Dermis blood vessel endothelial cell (primary cell): ENCODE results near the gene USF1. TPM values are rescaled to one million over a fixed set of nuclear protein-coding genes. Genes with fewer than 3 reads are reported as not detected.
"Not testable (repeated sequence)": the region's sequence is repeated elsewhere in the genome, so short reads cannot be mapped to it uniquely, and the experiment has no call there.

Experiments used
- DNase-seq: peaks from one replicate; pipeline ENCODE4 v3.0.0; 2010
- total RNA-seq: library from RNA; depleted of rRNA; stranded (reverse); fragments of >200 nt; gene quantifications from 2 replicates; pipeline ENCODE4 v1.2.3, GENCODE V29; 2014

USF1 gene
- total RNA-seq, 1 donor from 2014 or later = 125 TPM

DNA sequence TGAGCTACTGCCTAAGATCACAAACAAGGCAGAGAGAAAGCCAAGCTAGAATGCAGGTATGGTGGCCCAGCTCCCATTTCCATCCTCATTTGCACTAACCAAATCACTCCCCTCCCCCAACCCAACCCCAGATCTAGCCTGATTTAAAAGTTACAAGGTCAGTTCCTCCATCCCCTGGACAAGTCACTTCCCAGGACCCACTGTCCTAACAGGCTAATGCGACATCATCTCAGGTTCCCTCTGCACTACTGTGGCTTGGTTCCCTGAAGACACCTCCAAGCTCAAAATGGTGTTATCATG is 27.2 kb downstream of the USF1 start:
- DNase-seq = no peak

DNA sequence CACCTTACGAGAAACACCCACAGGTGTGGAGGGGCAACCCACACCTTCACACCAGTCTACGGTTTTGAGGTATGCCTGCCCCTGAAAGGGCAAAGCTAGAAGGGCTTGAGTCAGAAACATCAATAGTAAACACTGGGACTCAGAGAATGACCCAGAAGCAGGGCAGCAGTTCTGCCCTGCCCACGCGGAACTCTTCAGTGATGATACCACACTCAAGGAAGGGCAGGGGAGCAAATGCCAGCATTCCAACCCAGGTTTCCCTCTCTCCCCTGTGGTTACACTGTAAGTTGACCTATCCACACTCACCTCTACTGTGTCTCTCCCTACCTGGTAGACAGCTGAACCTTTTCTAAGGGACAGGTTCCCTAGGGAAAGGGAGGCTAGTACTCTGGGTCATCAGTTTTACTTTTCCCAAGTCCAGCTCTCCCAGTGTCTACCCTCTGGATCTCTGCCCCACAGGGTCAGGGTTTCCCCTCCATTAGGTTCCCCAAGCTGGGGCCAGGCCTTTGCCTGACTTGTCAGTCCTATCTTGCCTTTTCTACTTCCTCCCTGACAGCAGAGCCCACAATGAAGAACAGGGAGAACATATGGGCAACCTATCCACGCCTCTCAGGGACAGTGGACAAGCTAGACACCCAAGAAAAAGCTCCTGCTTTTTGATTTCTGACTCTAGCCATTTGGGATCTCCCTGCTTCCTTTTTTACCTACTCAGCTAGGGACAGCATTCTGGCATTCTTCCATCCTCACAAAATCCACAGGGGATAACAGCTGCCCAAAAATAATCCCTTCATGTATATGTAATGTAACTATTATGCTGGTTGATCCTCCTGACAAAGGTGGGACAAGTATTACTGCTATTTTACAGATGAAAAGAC is 27.8 kb downstream of the USF1 start:
- no peak for DNase-seq

DNA sequence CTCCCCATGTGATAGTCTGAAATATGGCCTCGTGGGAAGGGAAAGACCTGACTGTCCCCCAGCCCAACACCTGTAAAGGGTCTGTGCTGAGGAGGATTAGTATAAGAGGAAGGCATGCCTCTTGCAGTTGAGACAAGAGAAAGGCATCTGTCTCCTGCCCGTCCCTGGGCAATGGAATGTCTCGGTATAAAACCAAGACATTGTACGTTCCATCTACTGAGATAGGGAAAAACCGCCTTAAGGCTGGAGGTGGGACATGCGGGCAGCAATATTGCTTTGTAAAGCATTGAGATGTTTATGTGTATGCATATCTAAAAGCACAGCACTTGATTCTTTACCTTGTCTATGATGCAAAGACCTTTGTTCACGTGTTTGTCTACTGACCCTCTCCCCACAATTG is 28.6 kb downstream of the USF1 start:
- not testable (repeated sequence) for DNase-seq

DNA sequence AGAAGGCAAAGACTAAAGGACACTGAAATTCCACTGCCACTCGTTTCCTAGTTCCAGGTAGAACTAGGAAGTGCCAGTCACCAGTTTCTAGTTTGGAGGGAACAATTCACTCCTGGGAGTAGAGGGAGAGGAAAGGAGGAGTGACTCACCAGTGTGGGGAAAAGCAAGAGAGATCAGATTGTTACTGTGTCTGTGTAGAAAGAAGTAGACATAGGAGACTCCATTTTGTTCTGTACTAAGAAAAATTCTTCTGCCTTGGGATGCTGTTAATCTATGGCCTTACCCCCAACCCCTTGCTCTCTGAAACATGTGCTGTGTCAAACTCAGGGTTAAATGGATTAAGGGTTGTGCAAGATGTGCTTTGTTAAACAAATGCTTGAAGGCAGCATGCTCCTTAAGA is 29.1 kb downstream of the USF1 start:
- peak; percentile 63 for DNase-seq

DNA sequence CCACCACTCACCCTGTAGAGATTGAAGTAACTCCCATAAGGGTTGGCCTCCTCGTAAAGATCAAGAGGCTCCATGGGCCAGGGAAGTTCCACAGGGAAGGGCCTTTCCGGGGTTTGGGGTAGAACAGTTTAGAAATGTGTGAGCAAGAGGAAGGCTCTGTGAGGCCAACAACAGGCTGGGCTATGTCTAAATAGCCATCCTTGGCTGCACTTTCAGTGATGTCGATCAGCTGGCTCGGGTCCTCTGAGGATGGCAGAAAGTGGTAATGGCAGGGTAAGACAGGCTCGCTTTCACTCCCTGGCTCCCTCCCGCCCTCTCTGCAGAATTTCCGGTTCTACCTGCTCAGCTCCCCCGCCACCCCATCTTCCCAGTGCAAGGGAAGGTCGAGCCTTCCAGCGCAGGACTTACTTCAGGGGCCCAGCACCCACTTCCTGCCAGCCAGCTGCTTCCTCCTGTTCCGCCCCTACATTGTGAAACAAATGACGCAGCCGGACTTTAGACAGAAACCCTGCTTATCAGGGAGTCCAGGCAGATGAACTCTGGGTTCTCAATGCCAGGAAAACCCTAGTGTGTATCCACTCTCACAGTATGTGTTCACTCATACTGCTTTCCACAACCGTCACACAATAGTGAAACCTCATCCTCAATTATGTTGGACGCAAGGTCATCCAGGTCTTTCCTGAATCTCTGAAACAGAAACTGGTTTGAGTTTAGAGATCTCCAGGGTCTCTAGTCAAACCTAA is 32.1 kb downstream of the USF1 start:
- peak; percentile 100 for DNase-seq

DNA sequence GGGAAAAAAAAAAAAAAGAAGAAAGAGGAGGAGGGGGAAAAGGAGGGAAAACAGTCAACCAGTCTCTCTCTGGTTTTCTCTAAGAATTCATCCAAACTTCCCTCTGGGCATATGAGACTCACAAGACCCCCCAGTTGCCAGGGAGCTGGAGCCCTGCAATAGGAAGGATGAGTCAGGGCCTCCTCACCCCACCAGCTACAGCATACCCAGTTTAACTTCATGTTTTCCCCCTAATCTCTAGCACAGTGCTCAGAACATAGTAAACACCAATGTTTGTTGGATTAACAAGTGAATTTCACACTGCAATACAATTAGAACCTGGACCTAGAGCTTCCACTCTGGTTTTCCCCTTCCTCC is 32.7 kb downstream of the USF1 start:
- DNase-seq = peak; percentile 71

DNA sequence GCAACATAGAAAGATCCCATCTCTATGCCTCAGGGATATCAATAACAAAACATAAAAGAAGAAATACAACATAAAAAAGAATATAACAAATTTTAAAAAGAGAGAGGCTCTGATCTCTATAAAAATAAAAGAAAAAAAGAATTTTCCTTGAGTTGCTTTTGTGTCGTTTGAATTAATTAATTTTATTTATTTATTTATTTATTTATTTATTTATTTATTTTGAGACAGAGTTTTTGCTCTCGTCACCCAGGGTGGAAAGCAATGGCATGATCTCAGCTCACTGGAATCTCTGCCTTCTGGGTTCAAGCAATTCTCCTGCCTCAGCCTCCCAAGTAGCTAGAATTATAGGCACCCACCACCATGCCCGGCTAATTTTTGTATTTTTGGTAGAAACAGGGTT is 33.4 kb downstream of the USF1 start:
- no peak for DNase-seq

DNA sequence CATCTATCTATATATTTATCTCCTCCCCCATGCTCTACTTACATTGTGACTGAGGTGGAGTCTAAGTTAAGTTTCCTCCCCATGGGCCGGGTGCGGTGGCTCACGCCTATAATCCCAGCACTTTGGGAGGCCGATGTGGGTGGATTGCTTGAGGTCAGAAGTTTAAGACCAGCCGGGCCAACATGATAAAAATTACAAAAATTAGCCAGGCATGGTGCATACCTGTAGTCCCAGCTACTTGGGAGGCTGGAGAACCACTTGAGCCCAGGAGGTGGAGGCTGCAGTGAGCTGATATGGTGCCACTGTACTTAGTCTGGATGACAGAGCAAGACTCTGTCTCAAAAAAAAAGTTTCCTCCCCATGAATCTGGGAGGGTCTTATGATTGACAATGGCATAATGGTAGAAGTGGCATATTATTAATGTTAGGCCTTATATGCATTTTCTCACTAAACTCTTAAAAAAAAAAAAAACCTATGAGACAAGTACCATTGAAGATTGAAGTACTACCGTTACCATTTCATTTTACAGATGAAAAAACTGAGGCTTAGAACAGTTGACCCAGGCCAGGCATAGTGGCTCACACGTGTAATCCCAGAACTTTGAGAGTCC is 36.1 kb downstream of the USF1 start:
- no peak for DNase-seq

DNA sequence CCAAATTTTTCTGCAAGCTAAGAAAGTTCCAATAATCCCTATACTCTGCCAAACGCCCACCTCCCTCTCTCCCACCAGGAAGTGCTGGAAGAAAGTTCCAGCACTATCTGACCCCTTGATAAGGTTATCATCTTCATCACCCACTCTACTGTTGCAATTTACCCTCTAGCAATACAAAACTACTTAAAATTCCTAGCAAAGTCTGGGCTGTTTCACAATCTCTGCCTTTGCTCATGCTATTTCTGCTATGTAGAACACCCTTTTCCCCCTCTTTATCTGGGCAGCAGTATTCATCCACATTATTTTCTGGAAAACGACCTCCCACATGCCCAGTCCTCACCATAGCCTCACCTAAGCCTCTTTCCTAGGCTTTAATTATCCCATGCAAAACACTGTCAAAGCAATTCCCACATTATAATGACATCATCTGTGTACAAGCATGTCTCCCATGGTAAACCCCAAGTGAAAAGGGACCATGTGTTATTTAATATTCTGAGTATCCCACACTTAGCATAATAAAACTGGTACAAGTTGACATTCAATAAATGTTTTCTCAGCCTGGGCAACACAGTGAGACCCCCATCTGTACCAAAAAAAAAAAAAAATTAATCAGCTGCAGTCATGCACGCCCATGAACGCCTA is 36.8 kb downstream of the USF1 start:
- DNase-seq = no peak

DNA sequence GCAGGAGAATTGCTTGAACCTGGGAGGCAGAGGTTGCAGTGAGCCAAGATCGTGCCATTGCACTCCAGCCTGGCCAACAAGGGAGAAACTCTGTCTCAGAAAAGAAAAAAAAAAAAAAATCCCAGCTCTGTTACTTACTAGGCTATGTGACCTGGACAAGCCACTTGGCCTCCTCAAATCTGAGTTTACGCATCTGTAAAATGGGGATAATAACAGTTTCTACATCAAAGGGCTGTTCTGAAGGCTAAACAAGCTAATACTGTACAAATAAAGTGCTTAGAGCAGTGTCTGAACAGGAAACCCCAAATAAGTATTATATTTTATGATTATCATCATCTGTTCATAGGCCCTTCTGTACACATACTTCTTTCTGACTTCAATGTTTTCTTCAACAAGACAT is 38.4 kb downstream of the USF1 start:
- DNase-seq = no peak

DNA sequence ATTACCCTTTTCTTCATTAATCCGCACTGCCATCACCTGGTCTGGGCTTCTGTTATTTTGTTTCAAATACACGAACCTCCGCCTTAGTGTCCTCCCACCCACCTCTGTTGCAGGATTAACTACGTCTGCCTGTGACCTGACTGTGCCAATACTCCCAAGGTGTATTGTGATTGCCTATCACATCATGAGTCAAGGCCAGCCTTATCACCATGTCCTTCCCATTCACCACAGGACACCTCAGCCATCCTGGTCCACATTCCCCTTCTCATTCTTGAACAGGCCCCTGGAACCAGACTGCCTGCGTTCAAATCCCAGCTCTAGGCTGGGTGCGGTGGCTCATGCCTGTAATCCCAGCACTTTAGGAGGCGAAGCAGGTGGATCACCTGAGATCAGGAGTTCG is 39.2 kb downstream of the USF1 start:
- no peak for DNase-seq

DNA sequence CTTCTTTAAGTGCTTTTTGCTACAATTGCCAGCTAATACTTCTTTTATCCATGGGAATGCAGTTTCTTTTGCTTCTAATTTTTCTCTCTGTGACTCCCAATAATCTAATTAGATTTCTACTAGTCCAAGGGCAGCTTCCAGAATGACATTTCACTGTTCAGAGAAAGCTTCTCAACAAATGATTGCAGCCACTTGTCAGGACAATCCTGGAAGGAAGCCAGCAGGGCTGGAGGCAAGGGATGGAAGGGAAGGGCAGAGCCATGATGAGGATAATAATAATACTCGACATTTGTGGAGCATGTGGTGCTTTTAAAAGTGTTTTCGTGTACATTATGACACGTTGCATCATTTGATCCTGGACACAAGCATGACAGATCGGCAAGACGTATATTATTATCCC is 44.3 kb downstream of the USF1 start:
- peak; percentile 45 for DNase-seq

DNA sequence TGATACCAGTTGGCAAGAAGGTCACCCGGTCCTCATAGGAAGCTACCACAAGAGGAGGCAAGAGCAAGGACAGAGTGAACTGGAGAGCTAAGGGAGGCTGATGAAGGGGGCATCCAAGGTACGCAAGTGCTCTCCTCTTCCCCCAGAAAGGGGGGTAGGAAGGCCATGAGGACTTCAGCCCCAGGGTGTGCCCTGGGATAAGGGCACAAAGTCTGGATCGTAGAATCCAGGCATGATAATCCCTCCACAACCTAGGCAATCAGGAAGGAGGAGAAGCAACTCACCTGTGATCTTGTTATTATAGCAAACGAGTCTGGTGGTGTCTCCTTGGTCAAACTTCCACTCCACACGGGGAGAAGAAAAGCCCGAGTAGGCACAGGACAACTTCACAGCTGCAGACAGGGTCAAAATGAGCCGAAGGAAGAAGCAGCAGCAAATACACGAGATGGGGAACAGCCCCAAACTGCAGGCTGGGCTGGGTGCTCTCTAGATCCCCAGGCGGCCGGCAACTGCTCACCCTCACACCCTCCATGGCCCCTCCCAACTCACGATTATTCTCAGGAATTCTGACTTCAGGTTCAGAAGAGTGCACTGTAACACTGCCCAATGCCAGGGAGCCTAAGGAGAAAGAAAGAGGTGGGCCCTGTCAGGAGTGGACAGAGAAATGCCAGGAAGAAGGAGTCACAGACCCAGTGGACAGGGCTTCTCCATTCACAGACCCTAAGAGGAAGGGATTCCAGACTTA is 44.9 kb downstream of the USF1 start:
- DNase-seq = no peak

DNA sequence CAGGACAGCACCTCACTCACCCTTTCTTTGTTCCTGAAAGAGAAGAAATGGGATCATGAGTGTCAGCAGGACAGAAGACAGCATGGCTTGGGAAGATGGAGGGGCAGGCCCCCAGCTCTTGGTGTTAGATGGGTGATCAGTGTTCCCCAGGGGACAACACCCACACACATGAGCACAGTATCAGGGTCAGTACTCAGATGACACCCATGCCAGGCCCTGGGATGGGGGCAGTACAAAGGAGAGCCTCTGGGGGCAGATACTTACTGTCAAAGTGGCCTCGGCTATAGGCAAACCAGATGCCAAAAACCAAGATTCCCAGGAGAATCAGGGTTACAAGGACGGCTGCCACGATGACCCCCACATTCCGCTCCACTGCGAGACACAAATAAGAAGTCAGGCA is 46.4 kb downstream of the USF1 start:
- DNase-seq = no peak

DNA sequence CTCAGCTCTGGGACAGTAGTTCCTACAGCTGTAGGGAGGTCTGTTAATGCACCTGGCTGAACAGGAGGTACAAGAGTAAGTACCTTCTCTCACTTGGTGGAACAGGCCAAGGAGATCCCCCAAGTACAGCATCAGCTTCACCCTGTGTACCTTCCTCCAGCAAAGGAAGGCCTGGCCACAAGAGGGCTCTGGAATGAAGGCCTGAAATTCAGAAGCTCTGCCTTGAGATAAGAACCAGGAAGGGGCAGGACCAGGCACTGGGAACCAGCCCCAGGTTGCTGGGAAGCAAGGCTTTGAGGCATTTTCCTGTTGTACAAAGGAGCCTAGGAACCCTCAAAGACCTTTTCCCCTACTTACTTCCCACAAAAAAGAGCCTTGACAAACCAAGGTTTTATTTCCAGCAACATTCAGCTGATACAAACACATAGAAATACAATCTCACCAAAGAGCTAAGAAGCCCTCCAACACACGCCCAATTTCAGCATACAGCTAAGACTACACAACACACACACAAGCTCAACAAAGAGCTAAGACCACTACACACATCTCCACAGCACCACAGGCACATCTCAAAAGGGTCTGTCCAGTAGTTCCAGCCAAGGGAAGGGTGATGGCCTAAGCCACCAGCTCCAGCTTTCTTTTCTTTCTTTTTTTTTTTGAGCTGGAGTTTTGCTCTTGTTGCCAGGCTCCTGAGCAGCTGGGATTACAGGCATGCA is 48.3 kb downstream of the USF1 start:
- DNase-seq = peak; percentile 92

DNA sequence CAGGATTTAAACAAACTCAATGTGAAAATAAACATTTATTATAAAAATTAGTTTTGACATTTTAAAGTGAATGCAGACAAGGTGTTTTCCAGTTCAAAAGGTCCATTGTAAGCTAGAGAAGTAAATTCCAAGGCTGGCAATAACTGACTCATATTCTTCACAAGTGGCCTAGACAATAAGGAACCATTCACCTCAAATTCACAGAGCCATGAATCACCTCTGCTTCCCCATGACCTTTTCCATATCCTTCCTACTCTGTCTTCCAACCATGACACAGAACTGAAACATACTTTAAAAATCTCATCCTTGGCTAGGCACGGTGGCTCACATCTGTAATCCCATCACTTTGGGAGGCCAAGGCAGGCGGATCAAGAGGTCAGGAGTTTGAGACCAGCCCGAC is 49.6 kb downstream of the USF1 start:
- DNase-seq = peak; percentile 91

DNA sequence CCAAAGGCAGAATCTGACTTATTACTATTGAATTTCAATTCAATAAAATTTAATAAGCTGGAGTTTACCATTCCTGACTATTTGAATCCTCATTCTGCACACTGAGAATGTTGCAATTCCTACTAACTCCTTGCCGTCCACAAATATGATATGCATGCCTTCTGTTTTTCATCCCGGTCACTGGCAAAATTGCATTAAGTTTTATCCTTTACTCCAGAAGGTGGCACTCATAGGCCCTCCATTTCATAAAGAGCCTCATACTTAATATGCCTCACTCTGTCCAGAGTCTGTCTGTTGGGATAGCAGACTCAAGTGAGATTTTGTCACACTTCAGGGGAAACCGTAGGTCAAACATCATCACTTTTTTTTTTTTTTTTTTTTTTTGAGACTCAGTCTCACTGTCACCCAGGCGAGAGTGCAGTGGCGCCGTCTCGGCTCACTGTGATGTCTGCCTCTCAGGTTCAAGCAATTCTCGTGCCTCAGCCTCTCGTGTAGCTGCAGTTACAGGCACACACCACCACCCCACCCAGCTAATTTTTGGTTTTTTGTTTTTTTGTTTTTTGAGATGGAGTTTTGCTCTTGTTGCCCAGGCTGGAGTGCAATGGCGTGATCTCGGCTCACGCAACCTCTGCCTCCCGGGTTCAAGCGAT is 52.1 kb downstream of the USF1 start:
- peak; percentile 64 for DNase-seq

DNA sequence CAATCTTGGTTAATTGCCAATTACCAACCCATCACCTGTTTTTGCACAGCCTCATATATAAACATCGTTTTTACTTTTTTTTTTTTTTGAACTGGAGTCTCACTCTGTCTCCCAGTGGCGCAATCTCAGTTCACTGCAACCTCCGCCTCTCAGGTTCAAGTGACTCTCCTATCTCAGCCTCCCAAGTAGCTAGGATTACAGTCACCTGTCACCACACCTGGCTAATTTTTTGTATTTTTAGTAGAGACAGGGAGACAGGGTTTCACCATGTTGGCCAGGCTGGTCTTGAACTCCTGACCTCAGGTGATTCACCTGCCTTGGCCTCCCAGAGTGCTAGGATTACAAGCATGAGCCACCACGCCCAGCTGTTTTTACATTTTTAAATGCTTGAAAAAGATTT is 53.7 kb downstream of the USF1 start:
- not testable (repeated sequence) for DNase-seq
